ENCODE results near the gene DNAJA2.

- TF ChIP-seq CTCF (IDR thresholded peaks at IDR 0.05) = no peak
- TF ChIP-seq, protein P1, sequence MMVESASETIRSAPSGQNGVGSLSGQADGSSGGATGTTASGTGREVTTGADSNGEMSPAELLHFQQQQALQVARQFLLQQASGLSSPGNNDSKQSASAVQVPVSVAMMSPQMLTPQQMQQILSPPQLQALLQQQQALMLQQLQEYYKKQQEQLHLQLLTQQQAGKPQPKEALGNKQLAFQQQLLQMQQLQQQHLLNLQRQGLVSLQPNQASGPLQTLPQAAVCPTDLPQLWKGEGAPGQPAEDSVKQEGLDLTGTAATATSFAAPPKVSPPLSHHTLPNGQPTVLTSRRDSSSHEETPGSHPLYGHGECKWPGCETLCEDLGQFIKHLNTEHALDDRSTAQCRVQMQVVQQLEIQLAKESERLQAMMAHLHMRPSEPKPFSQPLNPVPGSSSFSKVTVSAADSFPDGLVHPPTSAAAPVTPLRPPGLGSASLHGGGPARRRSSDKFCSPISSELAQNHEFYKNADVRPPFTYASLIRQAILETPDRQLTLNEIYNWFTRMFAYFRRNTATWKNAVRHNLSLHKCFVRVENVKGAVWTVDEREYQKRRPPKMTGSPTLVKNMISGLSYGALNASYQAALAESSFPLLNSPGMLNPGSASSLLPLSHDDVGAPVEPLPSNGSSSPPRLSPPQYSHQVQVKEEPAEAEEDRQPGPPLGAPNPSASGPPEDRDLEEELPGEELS (CRISPR knock-in tag; IDR thresholded peaks at IDR 0.05) = no peak
- no peak for TF ChIP-seq TEAD1 (CRISPR knock-in tag; IDR thresholded peaks at IDR 0.05)
- TF ChIP-seq ZMAT4 (CRISPR knock-in tag; IDR thresholded peaks at IDR 0.05) = no peak
- TF ChIP-seq ZNF219 (CRISPR knock-in tag; IDR thresholded peaks at IDR 0.05; ENCODE audit: borderline replicate concordance) = no peak
- TF ChIP-seq, protein P2, sequence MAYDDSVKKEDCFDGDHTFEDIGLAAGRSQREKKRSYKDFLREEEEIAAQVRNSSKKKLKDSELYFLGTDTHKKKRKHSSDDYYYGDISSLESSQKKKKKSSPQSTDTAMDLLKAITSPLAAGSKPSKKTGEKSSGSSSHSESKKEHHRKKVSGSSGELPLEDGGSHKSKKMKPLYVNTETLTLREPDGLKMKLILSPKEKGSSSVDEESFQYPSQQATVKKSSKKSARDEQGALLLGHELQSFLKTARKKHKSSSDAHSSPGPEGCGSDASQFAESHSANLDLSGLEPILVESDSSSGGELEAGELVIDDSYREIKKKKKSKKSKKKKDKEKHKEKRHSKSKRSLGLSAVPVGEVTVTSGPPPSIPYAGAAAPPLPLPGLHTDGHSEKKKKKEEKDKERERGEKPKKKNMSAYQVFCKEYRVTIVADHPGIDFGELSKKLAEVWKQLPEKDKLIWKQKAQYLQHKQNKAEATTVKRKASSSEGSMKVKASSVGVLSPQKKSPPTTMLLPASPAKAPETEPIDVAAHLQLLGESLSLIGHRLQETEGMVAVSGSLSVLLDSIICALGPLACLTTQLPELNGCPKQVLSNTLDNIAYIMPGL (CRISPR knock-in tag; IDR thresholded peaks at IDR 0.05) = no peak
- no peak for TF ChIP-seq RELA (CRISPR knock-in tag; IDR thresholded peaks at IDR 0.05; ENCODE audit: borderline replicate concordance)
Observed at GRCh38 chr16:47017636-47018035, 44.2 kb upstream of the DNAJA2 start.

Data from WTC11 (cell line).